Common myeloid progenitor, CD34-positive (primary cell): Measurements from ENCODE around the gene RAD21L1.

Source experiments
- CTCF ChIA-PET: fragments of 350-600 bp; sonication (Branson Sonifier 250); formaldehyde crosslinking; loops from one replicate; lab custom pipeline; 2021; ENCODE audit warnings: antibody characterized with exemption; lab: Charles Lee
- POLR2A ChIA-PET: fragments of 350-600 bp; sonication (Branson Sonifier 250); formaldehyde crosslinking; loops from one replicate; lab custom pipeline; 2021; ENCODE audit warnings: antibody characterized with exemption; lab: Charles Lee
- DNase-seq, 3 donors: peaks; one replicate each; pipeline versions ENCODE4 v3.0.0 to v3.0.0-alpha.2; 2013
- H3K27ac ChIP-seq, 2 experiments: 1 replicate in 1 of 2; 2 replicates in 1 of 2; pipeline ENCODE4 v1.7.0; 2013; ENCODE audit warnings: inconsistent platforms in 2 of 2, low read length in 2 of 2, mild to moderate bottlenecking in 2 of 2, low read depth in 1 of 2, moderate library complexity in 1 of 2; ENCODE audit not compliant: severe bottlenecking in 2 of 2, insufficient read depth in 1 of 2, poor library complexity in 1 of 2
- H3K27me3 ChIP-seq, 5 experiments: replicated peaks in 2 of 5; 1 replicate in 3 of 5; 2 replicates in 2 of 5; pipeline versions ENCODE4 v1.6.1 to v1.7.0; 2013; ENCODE audit warnings: low read length in 4 of 5, mild to moderate bottlenecking in 2 of 5, moderate library complexity in 2 of 5, inconsistent platforms in 1 of 5; ENCODE audit not compliant: insufficient read depth in 5 of 5, control insufficient read depth in 4 of 5
- H3K36me3 ChIP-seq, 4 experiments: 1 replicate in 2 of 4; 2 replicates in 2 of 4; pipeline versions ENCODE4 v1.6.1 to v1.7.0; 2013; ENCODE audit warnings: low read length in 3 of 4, control low read depth in 1 of 4, mild to moderate bottlenecking in 1 of 4; ENCODE audit not compliant: control insufficient read depth in 4 of 4, insufficient read depth in 4 of 4
- H3K4me1 ChIP-seq, 4 experiments: 1 replicate in 3 of 4; 2 replicates in 1 of 4; pipeline versions ENCODE4 v1.6.1 to v1.7.1; 2013; ENCODE audit warnings: low read length in 3 of 4, mild to moderate bottlenecking in 3 of 4, control low read depth in 1 of 4, inconsistent platforms in 1 of 4, moderate library complexity in 1 of 4; ENCODE audit not compliant: control insufficient read depth in 4 of 4, insufficient read depth in 4 of 4; ENCODE audit errors: control extremely low read depth in 1 of 4
- H3K4me3 ChIP-seq, 7 experiments: 1 replicate in 4 of 7; 2 replicates in 3 of 7; pipeline versions ENCODE4 v1.5.1 to v1.7.0; 2013; ENCODE audit warnings: mild to moderate bottlenecking in 7 of 7, low read length in 6 of 7, moderate library complexity in 6 of 7, inconsistent platforms in 2 of 7, low read depth in 2 of 7, control low read depth in 1 of 7; ENCODE audit not compliant: insufficient read depth in 4 of 7, control insufficient read depth in 1 of 7; ENCODE audit errors: extremely low read depth in 1 of 7
- H3K9me3 ChIP-seq, 5 experiments: 1 replicate in 4 of 5; 2 replicates in 1 of 5; pipeline versions ENCODE4 v1.6.1 to v1.7.1; 2013; ENCODE audit warnings: low read length in 4 of 5, mild to moderate bottlenecking in 2 of 5, inconsistent platforms in 1 of 5, low read depth in 1 of 5, moderate library complexity in 1 of 5; ENCODE audit not compliant: control insufficient read depth in 4 of 5, insufficient read depth in 2 of 5; ENCODE audit errors: control extremely low read depth in 1 of 5
- WGBS: methylation state at CpG from one replicate; pipeline ENCODE4 v1.1.5; 2013; ENCODE audit not compliant: insufficient coverage; 5-methylcytosine and 5-hydroxymethylcytosine counted together

The RAD21L1 gene

DNA sequence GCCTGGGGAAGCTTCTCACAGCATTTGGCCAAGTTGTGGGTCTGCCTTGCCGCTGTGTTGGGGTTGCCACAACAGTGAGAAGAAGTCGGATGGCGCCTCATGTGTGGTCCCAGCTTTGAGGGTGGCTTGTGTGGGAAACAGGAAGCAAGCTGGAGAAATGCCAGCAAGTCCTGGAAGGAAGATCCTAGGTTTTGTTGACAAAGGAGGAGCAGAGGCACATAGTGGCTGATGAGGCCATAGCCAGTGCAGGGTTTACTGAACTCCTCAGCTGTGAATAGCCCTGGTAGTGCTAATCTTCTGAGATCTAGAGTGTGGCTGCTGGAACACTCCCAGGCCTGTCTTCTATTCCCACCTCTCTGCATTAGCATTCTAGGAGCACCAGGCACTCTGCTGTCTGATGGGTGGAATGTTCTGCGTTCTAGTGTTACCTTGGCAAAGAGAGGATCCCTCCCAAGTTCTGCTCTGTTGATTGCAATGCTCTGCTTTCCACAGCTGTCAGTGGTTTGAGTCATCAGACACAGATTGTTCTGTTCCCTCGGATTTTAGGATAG lies 65.4 kb downstream of the RAD21L1 start:
- Histone ChIP-seq H3K9me3 (no peaks in the 10 kb centered on the region), H3K27ac (no peak overlapping the region), H3K4me1 (peaks cover 0 to 5% (median 2%) of the 10 kb centered on the region in 4 experiments), H3K4me3 (no peak overlapping the region), H3K27me3 (no peaks in the 10 kb centered on the region), H3K36me3 (no peaks in the 10 kb centered on the region)
- ChIA-PET POLR2A (no interaction called here), CTCF (interaction anchor here (1.2 to 1.3 kb wide), 2 partner anchors 8 to 135 kb away, joined by 3 read pairs; no protein-coding TSS in a partner anchor)
- DNase-seq: no peak
- WGBS: 95% methylated on average over 4 of the region's 5 CpGs

GRCh38 chr20:1292620-1293019 lies 66.8 kb downstream of the RAD21L1 start:
- Histone ChIP-seq H3K27me3 (no peaks in the 10 kb centered on the region), H3K4me3 (no peak overlapping the region), H3K36me3 (no peaks in the 10 kb centered on the region), H3K4me1 (no peaks in the 10 kb centered on the region), H3K27ac (no peak overlapping the region), H3K9me3 (no peaks in the 10 kb centered on the region)
- WGBS: no CpG with 5 or more reads among the region's 1 CpG
- DNase-seq: no peak
- ChIA-PET POLR2A (no interaction called here), CTCF (interaction anchor here (1.0 kb wide), 1 partner anchor 20 kb away, joined by 3 read pairs; no protein-coding TSS in a partner anchor)

DNA sequence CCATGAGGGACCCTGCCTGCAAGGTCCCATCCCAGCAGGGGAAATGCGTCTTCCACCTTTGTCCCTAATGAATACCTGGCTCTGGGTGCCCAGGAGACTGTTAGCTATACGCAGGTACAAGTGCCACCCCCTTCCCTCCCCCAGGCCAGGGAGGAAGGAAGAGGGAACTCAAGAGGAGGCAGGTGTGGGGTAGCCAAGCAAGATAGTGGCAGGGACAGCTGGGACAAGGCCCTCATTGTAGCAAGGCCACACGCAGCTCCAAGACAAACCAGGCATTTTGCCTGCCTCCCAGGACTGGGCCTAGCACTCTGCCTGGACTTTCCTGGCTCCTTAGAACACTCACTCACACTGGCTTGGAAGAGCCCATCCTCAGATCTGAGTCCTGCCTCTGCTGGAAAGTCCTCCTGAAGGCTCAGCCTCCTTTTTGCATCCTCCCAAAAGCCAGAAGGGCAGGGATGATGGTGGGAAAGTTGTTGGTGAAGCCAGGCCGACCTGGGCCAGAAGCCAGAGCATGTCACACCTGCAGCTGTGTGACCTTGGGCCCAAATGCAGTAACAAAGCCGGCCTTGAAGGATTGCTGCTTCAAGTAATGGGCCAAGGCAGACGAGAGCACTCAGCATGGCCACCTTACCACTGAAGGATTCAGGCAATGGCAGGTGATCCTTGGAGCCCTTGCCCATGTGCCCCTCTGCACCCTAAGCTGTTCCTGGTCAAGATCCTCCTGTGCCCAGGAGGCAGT lies 68.0 kb downstream of the RAD21L1 start:
- DNase-seq: no peak
- Histone ChIP-seq H3K4me3 (no peak overlapping the region), H3K36me3 (no peaks in the 10 kb centered on the region), H3K27ac (no peak overlapping the region), H3K27me3 (no peaks in the 10 kb centered on the region), H3K9me3 (no peaks in the 10 kb centered on the region), H3K4me1 (no peaks in the 10 kb centered on the region)
- ChIA-PET CTCF (no interaction called here), POLR2A (interaction anchor here (0.6 kb wide), 1 partner anchor 524 kb away, joined by 3 read pairs; no protein-coding TSS in a partner anchor)
- WGBS: 93% methylated on average over 5 of the region's 6 CpGs

GRCh38 chr20:1294497-1294896 lies 68.7 kb downstream of the RAD21L1 start:
- POLR2A ChIA-PET: interaction anchor here (0.6 kb wide), 1 partner anchor 525 kb away, joined by 3 read pairs; no protein-coding TSS in a partner anchor
- Histone ChIP-seq H3K4me3 (no peak overlapping the region), H3K36me3 (no peaks in the 10 kb centered on the region), H3K27me3 (no peaks in the 10 kb centered on the region), H3K27ac (no peak overlapping the region), H3K4me1 (no peaks in the 10 kb centered on the region), H3K9me3 (no peaks in the 10 kb centered on the region)
- 98% methylated on average over 7 of the region's 8 CpGs for WGBS
- CTCF ChIA-PET: no interaction called here
- no peak for DNase-seq

DNA sequence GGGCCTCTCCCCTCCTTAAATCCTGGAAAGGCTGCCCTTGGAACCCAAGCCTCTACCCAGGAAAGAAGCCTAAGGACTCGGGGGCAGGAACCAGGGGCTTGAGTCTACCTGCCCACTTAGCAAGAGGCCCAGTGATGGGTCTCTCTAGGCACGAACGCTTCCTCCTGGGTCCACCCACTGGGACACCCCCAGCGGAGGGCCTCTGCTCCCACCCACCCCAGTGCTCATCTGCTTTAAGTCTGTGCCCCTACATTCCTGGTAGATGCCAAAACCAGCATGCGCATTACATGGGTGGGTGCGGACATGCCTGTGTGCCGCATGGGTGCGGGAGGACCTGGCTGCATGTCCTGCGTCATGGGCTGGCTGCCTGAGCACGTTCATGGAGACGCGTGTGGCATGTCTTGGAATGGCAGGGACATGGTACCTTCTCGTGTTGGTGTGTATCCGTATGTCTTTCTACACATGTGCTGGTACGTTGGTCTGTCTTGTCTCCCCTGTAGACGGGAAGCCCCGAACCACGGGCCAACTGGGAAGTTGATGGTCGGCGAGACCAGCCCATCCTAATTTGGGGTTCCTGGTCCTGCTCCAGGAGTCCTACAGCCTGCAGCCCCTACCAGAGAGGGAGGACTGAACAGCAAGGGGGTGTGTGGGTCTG lies 69.6 kb downstream of the RAD21L1 start:
- Histone ChIP-seq H3K4me1 (peaks cover 0 to 5% (median 1%) of the 10 kb centered on the region in 4 experiments), H3K4me3 (no peak overlapping the region), H3K9me3 (no peaks in the 10 kb centered on the region), H3K27ac (no peak overlapping the region), H3K36me3 (no peaks in the 10 kb centered on the region), H3K27me3 (no peaks in the 10 kb centered on the region)
- no peak for DNase-seq
- CTCF ChIA-PET: no interaction called here
- WGBS: 96% methylated on average over 15 of the region's 20 CpGs
- POLR2A ChIA-PET: no interaction called here

- Histone ChIP-seq H3K4me1 (peaks cover 0 to 13% (median 9%) of the 10 kb centered on the region in 4 experiments), H3K36me3 (no peaks in the 10 kb centered on the region), H3K4me3 (no peak overlapping the region), H3K27me3 (no peaks in the 10 kb centered on the region), H3K27ac (no peak overlapping the region), H3K9me3 (no peaks in the 10 kb centered on the region)
- 98% methylated on average over 14 of the region's 20 CpGs for whole genome bisulfite sequencing
- no peak for DNase-seq
- ChIA-PET CTCF (no interaction called here), POLR2A (no interaction called here)
These were observed 70.3 kb downstream of the RAD21L1 start for GRCh38 chr20:1296117-1296610.
